GM21360 (cell line): ENCODE results near the gene DPP3.
"Not testable (repeated sequence)": the region's sequence is repeated elsewhere in the genome, so short reads cannot be mapped to it uniquely, and the experiment has no call there.

Source experiments
- ATAC-seq: cut with Tn5 transposase; IDR thresholded peaks from one replicate; pipeline ENCODE4 v1.9.1; 2021; ENCODE audit warnings: mild to moderate bottlenecking, moderate library complexity; ENCODE audit not compliant: unreplicated experiment

Gene DPP3, protein sequence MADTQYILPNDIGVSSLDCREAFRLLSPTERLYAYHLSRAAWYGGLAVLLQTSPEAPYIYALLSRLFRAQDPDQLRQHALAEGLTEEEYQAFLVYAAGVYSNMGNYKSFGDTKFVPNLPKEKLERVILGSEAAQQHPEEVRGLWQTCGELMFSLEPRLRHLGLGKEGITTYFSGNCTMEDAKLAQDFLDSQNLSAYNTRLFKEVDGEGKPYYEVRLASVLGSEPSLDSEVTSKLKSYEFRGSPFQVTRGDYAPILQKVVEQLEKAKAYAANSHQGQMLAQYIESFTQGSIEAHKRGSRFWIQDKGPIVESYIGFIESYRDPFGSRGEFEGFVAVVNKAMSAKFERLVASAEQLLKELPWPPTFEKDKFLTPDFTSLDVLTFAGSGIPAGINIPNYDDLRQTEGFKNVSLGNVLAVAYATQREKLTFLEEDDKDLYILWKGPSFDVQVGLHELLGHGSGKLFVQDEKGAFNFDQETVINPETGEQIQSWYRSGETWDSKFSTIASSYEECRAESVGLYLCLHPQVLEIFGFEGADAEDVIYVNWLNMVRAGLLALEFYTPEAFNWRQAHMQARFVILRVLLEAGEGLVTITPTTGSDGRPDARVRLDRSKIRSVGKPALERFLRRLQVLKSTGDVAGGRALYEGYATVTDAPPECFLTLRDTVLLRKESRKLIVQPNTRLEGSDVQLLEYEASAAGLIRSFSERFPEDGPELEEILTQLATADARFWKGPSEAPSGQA

GRCh38 chr11:66480117-66480938 lies at the start of gene DPP3:
DPP3 (plus strand) TSS chr11:66480434; CDS start chr11:66482201, 1,767 bp downstream.
- ATAC-seq, result peak; percentile 79

- not testable (repeated sequence) for ATAC-seq
Observed at GRCh38 chr11:66431287-66431686, 48.9 kb upstream of the DPP3 start.

GRCh38 chr11:66431871-66432329 lies 48.3 kb upstream of the DPP3 start:
- ATAC-seq, result not testable (repeated sequence)

- ATAC-seq, result no peak
Observed at GRCh38 chr11:66432597-66432996, 47.6 kb upstream of the DPP3 start.

- ATAC-seq, result no peak
Observed at GRCh38 chr11:66437979-66438503, 42.2 kb upstream of the DPP3 start.

DNA sequence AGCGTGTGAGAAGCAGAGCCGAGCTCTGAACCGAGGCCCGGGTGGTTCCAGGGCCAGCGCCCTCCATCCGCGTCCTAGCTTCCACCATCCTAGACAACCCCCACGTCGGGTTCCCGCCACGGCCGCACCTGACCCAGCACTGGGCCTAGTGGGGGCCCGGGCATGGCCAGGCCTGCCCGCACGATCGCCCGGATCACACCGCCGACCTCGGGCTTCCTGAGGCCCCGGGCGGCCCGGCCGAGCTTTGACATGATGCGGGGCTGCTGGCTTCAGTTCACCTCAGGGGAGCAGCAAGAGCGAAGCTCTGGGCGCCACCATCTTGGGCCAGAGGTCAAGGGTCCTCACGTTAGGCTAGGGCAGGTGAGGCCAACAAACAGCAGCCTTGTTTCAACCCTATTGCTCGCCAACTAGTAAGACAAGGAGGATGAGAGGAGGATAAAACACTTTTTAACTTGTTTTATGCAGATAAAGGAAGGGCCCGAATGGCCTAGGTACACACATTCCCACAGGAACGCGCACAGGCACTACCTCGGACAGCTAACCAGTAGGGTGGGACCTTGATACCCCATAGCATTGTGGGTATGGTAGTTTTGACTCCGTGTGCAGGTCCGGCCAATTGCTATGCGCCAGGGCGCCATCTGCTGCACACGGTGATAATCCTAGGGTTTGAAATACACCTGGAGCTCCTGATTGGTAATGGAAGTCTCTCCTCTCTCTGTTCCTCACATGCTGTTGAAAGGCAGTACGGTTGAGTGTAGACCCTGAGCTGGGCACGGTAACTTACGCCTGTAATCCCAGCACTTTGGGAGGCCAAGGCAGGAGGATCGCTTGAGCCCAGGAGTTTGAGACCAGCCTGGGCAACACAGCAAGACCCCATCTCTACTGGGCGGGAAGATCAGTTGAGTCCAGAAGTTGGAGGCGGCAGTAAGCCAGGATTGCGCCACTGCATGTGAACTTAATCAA lies 41.4 kb upstream of the DPP3 start, which contains the start of gene MRPL11:
MRPL11 (minus strand) TSS at position 345 of the 963 bp plus-strand sequence; CDS start at position 251, 94 bp downstream.
- peak; percentile 92 for ATAC-seq

- ATAC-seq, result not testable (repeated sequence)
Observed at GRCh38 chr11:66440101-66440939, 39.9 kb upstream of the DPP3 start.

GRCh38 chr11:66440940-66441282 lies 39.3 kb upstream of the DPP3 start:
- not testable (repeated sequence) for ATAC-seq

GRCh38 chr11:66443602-66444001 lies 36.6 kb upstream of the DPP3 start:
- ATAC-seq, result no peak

- ATAC-seq, result no peak
Observed at GRCh38 chr11:66447012-66447411, 33.2 kb upstream of the DPP3 start.

DNA sequence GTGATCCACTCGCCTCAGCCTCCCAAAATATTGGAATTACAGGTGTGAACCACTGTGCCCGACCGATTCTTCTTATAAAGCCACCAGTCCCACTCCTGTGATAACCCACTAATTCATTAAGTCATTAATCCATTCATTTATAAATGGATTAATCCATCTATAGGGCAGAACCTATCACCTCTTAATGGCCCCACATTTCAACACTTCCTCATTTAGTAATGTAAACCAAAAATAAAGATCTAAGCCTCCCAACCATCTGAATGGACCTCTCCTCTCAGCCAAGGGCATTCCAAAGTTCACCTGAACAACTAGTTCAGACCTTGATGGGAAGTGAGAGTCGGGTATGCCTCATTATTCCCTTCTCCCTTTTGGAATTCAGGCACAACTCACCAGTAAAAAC lies 31.7 kb upstream of the DPP3 start:
- ATAC-seq, result no peak

DNA sequence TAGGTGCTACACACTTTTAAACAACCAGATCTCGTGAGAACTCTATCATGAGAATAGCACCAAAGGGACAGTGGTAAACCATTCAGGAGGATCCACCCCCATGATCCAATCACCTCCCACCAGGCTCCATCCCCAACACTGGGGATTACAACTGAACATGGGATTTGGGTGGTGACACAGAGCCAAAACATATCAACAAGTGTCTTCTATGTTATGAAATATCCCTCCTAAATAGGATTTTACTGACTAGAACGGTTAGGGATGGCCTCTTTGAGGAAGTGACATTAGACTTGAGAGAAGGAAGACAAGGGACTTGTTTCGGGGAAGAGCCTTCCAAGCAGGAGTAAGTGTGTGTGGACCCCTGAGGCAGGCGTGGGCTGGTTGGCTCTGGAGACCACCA lies 29.7 kb upstream of the DPP3 start:
- no peak for ATAC-seq

DNA sequence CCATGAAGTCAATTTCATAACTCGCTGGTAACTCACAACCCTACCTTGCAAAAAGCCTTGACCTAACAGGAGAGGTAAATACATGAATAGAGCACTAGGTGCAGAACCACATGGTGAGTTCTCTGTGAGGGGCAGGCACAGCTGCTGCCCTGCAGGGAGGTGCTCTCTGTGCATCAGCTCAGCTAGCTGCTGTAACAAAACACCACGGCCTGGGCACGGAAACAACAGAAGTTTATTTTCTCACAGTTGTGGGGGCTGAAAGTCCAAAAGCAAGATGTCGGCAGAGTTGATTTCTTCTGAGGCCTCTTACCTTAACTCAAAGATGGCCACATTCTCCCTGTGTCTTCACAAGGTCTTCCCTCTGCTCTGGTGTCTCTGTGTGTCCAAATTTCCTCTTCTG lies 28.6 kb upstream of the DPP3 start:
- no peak for ATAC-seq

DNA sequence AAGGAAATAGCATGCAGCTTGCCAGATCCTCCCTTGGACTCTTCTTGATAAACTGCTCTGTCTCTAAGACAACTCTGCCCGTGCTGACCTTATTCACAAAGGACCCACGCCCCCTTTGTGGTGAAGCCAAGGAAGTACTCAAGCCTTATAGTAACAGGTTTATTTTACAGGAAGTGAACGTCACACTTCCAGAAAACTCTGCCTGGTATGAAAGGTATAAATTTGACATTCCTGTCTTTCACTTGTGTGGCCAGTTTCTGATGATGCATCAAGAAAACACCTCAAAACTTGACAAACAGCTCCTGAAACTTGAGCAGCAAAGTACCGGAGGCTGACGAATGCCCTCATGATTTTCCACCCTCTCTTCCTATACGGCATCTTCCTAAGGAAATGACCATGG lies 26.0 kb upstream of the DPP3 start:
- no peak for ATAC-seq

- no peak for ATAC-seq
Observed at GRCh38 chr11:66454828-66455227, 25.4 kb upstream of the DPP3 start.

GRCh38 chr11:66457826-66458225 lies 22.4 kb upstream of the DPP3 start:
- no peak for ATAC-seq

- ATAC-seq, result no peak
Observed at GRCh38 chr11:66459138-66459778, 21.0 kb upstream of the DPP3 start.

DNA sequence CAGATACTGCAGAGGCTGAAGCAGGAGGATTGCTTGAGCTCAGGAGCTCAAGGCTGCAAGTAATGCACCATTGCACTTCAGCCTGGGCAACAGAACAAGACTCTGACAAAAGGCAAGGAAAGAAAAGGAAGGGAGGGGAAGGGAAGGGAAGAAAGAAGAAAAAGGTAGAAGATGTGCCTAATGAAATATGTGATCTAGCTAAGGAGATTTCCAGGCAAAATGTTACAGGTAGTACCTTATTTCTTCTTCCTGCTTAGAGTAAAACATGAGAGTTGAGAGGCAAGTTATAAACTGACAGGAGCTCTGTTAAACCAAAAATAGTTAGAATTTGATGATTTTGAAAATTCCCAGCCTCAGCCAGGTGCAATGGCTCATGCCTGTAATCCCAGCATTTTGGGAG lies 18.2 kb upstream of the DPP3 start:
- no peak for ATAC-seq
